ENCODE data around the gene POLR2J2.
A peak's percentile ranks its signal among the peaks of the same experiment; 100 is the strongest.
"Not testable (repeated sequence)": the region's sequence is repeated elsewhere in the genome, so short reads cannot be mapped to it uniquely, and the experiment has no call there.

POLR2J2 gene

GRCh38 chr7:102689436-102690282, 18.2 kb upstream of the POLR2J2 start:
- DNase-seq; H3K4me1 Mint-ChIP-seq (ENCODE audit: low read depth in 2 of 2); H3K27me3 Mint-ChIP-seq; H3K36me3 Mint-ChIP-seq (ENCODE audit: insufficient read depth); H3K27ac Mint-ChIP-seq; H3K4me3 Mint-ChIP-seq; H3K9me3 Mint-ChIP-seq: not testable (repeated sequence)
- ATAC-seq (replicated peaks) = peak; percentile 78

- not testable (repeated sequence) for H3K27ac Mint-ChIP-seq; DNase-seq; H3K4me1 Mint-ChIP-seq (ENCODE audit: low read depth in 2 of 2); H3K27me3 Mint-ChIP-seq; H3K36me3 Mint-ChIP-seq (ENCODE audit: insufficient read depth); H3K9me3 Mint-ChIP-seq; H3K4me3 Mint-ChIP-seq
- ATAC-seq (replicated peaks) = peak; percentile 79
These were observed 17.0 kb upstream of the POLR2J2 start for GRCh38 chr7:102688299-102689036.

- not testable (repeated sequence) for H3K27ac Mint-ChIP-seq; H3K4me1 Mint-ChIP-seq (ENCODE audit: low read depth in 2 of 2); H3K36me3 Mint-ChIP-seq (ENCODE audit: insufficient read depth); H3K9me3 Mint-ChIP-seq; H3K4me3 Mint-ChIP-seq; H3K27me3 Mint-ChIP-seq; DNase-seq; ATAC-seq (replicated peaks)
These were observed 11.1 kb upstream of the POLR2J2 start for GRCh38 chr7:102682560-102682959.

GRCh38 chr7:102680780-102681179, 9.3 kb upstream of the POLR2J2 start:
- H3K9me3 Mint-ChIP-seq; H3K4me1 Mint-ChIP-seq (ENCODE audit: low read depth in 2 of 2); ATAC-seq (replicated peaks); H3K27me3 Mint-ChIP-seq; H3K36me3 Mint-ChIP-seq (ENCODE audit: insufficient read depth); H3K27ac Mint-ChIP-seq; DNase-seq; H3K4me3 Mint-ChIP-seq: not testable (repeated sequence)

- H3K4me1 Mint-ChIP-seq (ENCODE audit: low read depth in 2 of 2); DNase-seq; H3K36me3 Mint-ChIP-seq (ENCODE audit: insufficient read depth); H3K4me3 Mint-ChIP-seq; ATAC-seq (replicated peaks); H3K27ac Mint-ChIP-seq; H3K27me3 Mint-ChIP-seq; H3K9me3 Mint-ChIP-seq: not testable (repeated sequence)
These were observed 4.1 kb upstream of the POLR2J2 start for GRCh38 chr7:102675545-102675944.

GRCh38 chr7:102673447-102674067, 2.1 kb upstream of the POLR2J2 start:
- not testable (repeated sequence) for ATAC-seq (replicated peaks); H3K27ac Mint-ChIP-seq
- peak in 1 of 3 experiments; percentile 5 for DNase-seq

GRCh38 chr7:102671956-102672307, 469 bp upstream of the POLR2J2 start:
- peak; percentile 5 for ATAC-seq (replicated peaks)
- H3K4me1 Mint-ChIP-seq (ENCODE audit: low read depth in 2 of 2); H3K27ac Mint-ChIP-seq: not testable (repeated sequence)

More at GRCh38 chr7:102673447-102674067, 2.1 kb upstream of the POLR2J2 start:
- H3K4me1 Mint-ChIP-seq (ENCODE audit: low read depth in 2 of 2); H3K27me3 Mint-ChIP-seq; H3K36me3 Mint-ChIP-seq (ENCODE audit: insufficient read depth); H3K9me3 Mint-ChIP-seq; H3K4me3 Mint-ChIP-seq: not testable (repeated sequence)

GRCh38 chr7:102667523-102667922, 3.9 kb downstream of the POLR2J2 start:
- H3K27ac Mint-ChIP-seq; H3K4me1 Mint-ChIP-seq (ENCODE audit: low read depth in 2 of 2); ATAC-seq (replicated peaks): not testable (repeated sequence)

More at GRCh38 chr7:102671956-102672307, 469 bp upstream of the POLR2J2 start:
- not testable (repeated sequence) for H3K9me3 Mint-ChIP-seq; H3K36me3 Mint-ChIP-seq (ENCODE audit: insufficient read depth); DNase-seq; H3K27me3 Mint-ChIP-seq; H3K4me3 Mint-ChIP-seq

GRCh38 chr7:102666850-102667249, 4.6 kb downstream of the POLR2J2 start:
- not testable (repeated sequence) for H3K27ac Mint-ChIP-seq; H3K27me3 Mint-ChIP-seq; ATAC-seq (replicated peaks); H3K9me3 Mint-ChIP-seq; H3K36me3 Mint-ChIP-seq (ENCODE audit: insufficient read depth); H3K4me1 Mint-ChIP-seq (ENCODE audit: low read depth in 2 of 2); DNase-seq; H3K4me3 Mint-ChIP-seq

More at GRCh38 chr7:102667523-102667922, 3.9 kb downstream of the POLR2J2 start:
- H3K9me3 Mint-ChIP-seq; H3K27me3 Mint-ChIP-seq; H3K36me3 Mint-ChIP-seq (ENCODE audit: insufficient read depth); H3K4me3 Mint-ChIP-seq; DNase-seq: not testable (repeated sequence)

- H3K4me1 Mint-ChIP-seq (ENCODE audit: low read depth in 2 of 2); H3K9me3 Mint-ChIP-seq; H3K27ac Mint-ChIP-seq; H3K4me3 Mint-ChIP-seq; H3K36me3 Mint-ChIP-seq (ENCODE audit: insufficient read depth); ATAC-seq (replicated peaks); H3K27me3 Mint-ChIP-seq; DNase-seq: not testable (repeated sequence)
These were observed 6.7 kb downstream of the POLR2J2 start for GRCh38 chr7:102664765-102665164.

- not testable (repeated sequence) for H3K27ac Mint-ChIP-seq; H3K36me3 Mint-ChIP-seq (ENCODE audit: insufficient read depth); ATAC-seq (replicated peaks); H3K4me1 Mint-ChIP-seq (ENCODE audit: low read depth in 2 of 2); H3K9me3 Mint-ChIP-seq; H3K27me3 Mint-ChIP-seq; DNase-seq; H3K4me3 Mint-ChIP-seq
These were observed 21.5 kb downstream of the POLR2J2 start, which contains the start of gene SPDYE2B for GRCh38 chr7:102649924-102650323. Gene SPDYE2B (plus strand): TSS chr7:102650319. CDS start chr7:102652349, 2,030 bp downstream.

- H3K4me1 Mint-ChIP-seq (ENCODE audit: low read depth in 2 of 2); H3K9me3 Mint-ChIP-seq; H3K4me3 Mint-ChIP-seq; H3K36me3 Mint-ChIP-seq (ENCODE audit: insufficient read depth); H3K27ac Mint-ChIP-seq; DNase-seq; ATAC-seq (replicated peaks); H3K27me3 Mint-ChIP-seq: not testable (repeated sequence)
These were observed 23.6 kb downstream of the POLR2J2 start for GRCh38 chr7:102647813-102648212.

GRCh38 chr7:102643404-102643803, 28.1 kb downstream of the POLR2J2 start:
- H3K27ac Mint-ChIP-seq; DNase-seq; ATAC-seq (replicated peaks); H3K9me3 Mint-ChIP-seq; H3K27me3 Mint-ChIP-seq; H3K36me3 Mint-ChIP-seq (ENCODE audit: insufficient read depth); H3K4me3 Mint-ChIP-seq; H3K4me1 Mint-ChIP-seq (ENCODE audit: low read depth in 2 of 2): not testable (repeated sequence)

All from effector memory CD8-positive, alpha-beta T cell (primary cell).